8988T (cell line): ENCODE measurements around the gene NAT14.
"Not testable (repeated sequence)": the region's sequence is repeated elsewhere in the genome, so short reads cannot be mapped to it uniquely, and the experiment has no call there.

ENCODE experiments used
- DNase-seq: peaks from one replicate; pipeline ENCODE4 v3.0.0; 2011

The NAT14 gene

GRCh38 chr19:55487924-55488687, 3.1 kb downstream of the NAT14 start, which contains the start of gene SSC5D:
Gene SSC5D, plus strand, starts transcription at chr19:55488436. Its CDS starts 154 bp downstream, at chr19:55488590.
- DNase-seq, result no peak

- DNase-seq, result no peak
Observed at GRCh38 chr19:55488986-55489710, 4.2 kb downstream of the NAT14 start.

GRCh38 chr19:55489711-55490477, 4.9 kb downstream of the NAT14 start:
- DNase-seq, result no peak

- DNase-seq, result no peak
Observed at GRCh38 chr19:55490478-55491432, 5.8 kb downstream of the NAT14 start.

GRCh38 chr19:55491546-55492360, 6.8 kb downstream of the NAT14 start:
- DNase-seq, result no peak

- DNase-seq, result no peak
Observed at GRCh38 chr19:55492362-55492944, 7.5 kb downstream of the NAT14 start.

GRCh38 chr19:55493052-55493644, 8.2 kb downstream of the NAT14 start:
- DNase-seq, result no peak

- DNase-seq, result no peak
Observed at GRCh38 chr19:55493645-55494171, 8.7 kb downstream of the NAT14 start.

GRCh38 chr19:55494172-55494761, 9.3 kb downstream of the NAT14 start:
- no peak for DNase-seq

GRCh38 chr19:55495646-55496349, 10.8 kb downstream of the NAT14 start:
- DNase-seq, result no peak

GRCh38 chr19:55496820-55497219, 11.8 kb downstream of the NAT14 start:
- DNase-seq, result not testable (repeated sequence)

GRCh38 chr19:55497763-55498162, 12.8 kb downstream of the NAT14 start:
- no peak for DNase-seq

GRCh38 chr19:55498246-55498840, 13.4 kb downstream of the NAT14 start:
- DNase-seq, result no peak

GRCh38 chr19:55500368-55500952, 15.5 kb downstream of the NAT14 start:
- DNase-seq, result no peak

GRCh38 chr19:55502197-55502952, 17.4 kb downstream of the NAT14 start:
- no peak for DNase-seq

GRCh38 chr19:55503157-55503501, 18.1 kb downstream of the NAT14 start:
- DNase-seq, result no peak

GRCh38 chr19:55503502-55504251, 18.7 kb downstream of the NAT14 start:
- DNase-seq, result peak; percentile 87
